ELF-1 (cell line): ENCODE results near the gene ACR.

Experiments used
- DNase-seq: peaks from one replicate; pipeline ENCODE4 v3.0.0-alpha.2; 2016; ENCODE audit warnings: low read depth, low spot score

ACR gene

DNA sequence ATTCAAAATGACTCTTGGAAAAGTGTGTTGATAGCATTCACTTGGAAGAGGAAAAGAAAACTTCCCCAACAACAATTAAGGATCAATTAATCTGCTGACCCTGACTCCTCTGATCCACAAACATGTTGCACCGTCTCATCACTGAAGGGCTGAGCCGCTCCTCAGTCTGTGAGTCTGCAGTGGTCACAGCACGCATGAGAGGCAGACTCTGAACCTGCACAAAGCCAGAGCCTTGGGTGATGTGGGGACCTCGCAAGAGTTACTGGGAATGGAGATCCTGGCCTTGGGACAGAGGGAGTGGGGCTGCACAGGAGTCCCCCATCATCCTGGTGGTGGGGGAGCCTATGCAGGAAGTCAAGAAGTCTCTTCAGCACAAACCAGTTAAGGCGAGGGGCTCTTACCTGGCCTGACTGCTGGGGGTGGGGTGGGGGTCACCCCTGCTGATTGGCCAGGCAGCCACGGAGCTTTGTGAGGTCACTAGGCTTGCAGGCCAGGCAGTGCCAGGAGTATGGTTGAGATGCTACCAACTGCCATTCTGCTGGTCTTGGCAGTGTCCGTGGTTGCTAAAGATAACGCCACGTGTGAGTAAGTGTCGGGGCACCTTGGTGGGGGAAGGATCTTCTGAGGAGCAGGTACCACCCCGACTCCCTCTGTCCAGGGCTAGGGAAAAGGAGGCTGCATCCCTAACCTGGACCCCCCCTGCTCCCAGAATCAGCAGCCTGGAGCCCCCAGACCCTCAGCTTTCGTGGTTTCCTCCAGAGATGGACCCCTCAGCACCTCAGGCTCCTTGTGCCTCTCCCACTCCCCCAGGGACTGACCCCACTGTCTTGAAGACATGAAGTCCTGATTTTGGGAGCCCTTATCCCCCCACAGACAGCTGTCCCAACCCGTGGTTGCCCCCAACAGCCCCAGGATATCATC is at the start of gene ACR:
TSS of gene ACR (plus strand) at position 477 of the 921 bp plus-strand sequence. CDS start at position 509, 32 bp downstream.
- DNase-seq: no peak

- no peak for DNase-seq
Observed at GRCh38 chr22:50688448-50688847, 49.6 kb upstream of the ACR start.

GRCh38 chr22:50691521-50691920 is 46.5 kb upstream of the ACR start:
- no peak for DNase-seq

GRCh38 chr22:50693462-50693861 is 44.5 kb upstream of the ACR start:
- no peak for DNase-seq

- no peak for DNase-seq
Observed at GRCh38 chr22:50694099-50694605, 43.9 kb upstream of the ACR start.

GRCh38 chr22:50694766-50695420 is 43.1 kb upstream of the ACR start:
- no peak for DNase-seq

DNA sequence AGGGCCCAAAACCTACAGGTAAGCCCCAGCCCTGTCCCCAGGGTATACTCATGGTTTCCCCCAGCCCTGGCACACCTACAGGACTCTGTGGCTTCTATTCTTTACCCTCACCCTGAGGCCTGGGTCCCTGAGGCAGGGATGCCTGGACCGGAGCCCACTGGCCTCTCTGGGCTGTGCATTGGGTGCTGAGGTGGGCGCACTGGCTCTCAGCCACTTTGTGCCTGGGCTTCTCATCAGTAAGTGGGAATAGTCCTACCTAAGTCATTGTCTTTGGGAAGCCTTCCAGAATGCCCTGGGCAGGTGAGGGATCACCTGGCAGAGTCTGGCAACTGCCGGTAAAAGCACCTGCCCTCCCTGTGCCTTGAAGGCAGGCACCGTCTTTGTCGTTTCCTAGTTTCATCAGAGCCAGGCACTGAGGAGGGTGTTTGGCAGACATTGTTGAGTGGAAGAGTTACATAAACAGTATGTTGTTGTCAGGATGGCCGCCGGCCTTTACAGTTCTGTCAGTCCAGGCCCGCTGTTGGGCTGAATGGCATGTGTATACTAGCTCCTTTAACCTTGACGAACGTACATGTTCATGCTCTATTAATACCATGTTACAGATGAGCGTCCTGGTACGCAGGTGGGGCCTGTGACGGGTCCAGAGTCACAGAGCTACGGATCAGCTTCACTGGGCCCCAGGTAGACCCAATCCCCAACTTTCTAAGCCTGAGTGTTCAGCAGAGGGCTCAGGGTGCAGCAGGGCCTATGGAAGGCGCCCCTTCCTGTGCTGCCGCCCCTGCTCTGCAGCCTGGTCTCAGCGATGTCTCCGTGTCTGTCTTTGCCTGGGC is 42.4 kb upstream of the ACR start:
- no peak for DNase-seq

GRCh38 chr22:50696251-50696798 is 41.7 kb upstream of the ACR start:
- DNase-seq: no peak

DNA sequence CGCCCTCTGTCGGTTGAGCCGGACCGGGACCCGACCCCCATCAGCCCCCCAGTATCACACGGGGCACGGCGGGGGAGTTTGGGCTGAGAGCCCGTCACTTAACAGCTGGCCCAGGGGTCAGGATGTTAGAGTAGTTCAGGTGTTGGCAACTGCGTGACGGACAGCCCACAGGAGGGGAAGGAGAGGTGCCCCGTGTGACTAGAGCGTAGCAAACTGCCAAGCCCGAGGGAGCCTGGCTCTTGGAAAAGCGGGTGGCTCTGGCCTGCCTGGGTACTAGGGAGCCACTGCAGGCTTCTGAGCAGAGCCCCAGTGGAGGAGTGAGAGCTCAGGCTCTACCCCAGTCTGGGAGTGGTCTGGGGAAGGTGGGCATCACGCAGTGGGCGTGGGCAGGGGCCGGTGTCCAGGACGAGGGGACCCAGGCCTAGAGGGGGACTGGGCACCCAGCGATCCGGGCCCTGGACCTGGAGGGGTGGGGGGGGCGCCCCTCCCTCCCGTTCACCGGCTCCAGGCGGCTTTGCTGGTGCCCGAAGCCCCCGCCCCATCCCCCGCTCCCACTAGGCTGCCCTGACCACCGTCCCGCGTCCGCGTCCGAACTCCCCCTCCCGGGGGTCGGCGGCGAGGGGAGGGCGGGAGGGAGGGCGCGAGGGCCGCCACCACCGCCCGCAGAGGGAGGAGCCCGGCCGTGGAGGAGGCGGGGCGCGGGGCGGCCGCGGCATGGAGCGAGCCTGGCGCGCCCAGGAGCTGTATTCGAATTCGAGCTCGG is 41.0 kb upstream of the ACR start:
- DNase-seq: peak; percentile 41

DNA sequence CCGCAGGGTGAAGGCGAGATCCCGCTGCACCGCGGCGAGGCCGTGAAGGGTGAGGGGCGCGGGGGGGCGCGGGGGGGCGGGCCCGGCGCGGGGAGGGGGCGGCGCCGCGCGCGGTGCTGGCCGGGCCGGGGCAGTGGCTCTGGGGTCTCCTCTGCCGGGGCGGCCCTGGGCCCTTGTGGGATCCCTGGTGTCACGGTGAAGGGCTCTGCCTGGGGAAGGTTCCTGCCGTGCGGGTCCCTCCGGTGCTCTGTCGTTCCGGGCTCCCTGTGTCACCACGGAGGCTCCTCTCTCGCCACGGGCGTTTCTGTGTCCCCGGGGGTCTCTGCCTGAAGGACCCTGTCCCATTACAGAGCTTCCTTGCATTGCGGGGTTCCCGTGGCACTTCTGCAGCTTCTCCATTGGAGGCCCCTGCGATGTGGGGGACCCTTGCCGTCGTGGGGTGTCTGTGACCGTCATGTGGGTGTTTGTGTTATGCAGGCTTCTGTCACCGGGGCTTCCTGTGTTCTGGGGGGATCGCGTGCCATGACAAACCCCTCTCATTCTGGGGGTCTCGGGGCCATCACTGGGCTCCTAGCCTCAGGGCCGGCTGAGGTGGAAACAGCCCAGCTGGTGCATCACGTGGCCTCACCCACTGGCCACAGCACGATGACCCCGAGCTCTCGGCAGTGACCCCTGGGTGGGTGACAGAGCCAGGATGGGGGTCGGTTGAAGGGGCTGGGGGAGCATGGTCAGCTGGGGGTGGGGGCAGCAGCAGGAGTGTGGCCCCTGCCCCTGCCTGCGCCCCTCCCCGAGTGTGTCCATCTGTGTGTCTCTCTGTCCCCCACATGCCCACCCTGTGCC is 40.1 kb upstream of the ACR start:
- no peak for DNase-seq

- no peak for DNase-seq
Observed at GRCh38 chr22:50698546-50698945, 39.5 kb upstream of the ACR start.

DNA sequence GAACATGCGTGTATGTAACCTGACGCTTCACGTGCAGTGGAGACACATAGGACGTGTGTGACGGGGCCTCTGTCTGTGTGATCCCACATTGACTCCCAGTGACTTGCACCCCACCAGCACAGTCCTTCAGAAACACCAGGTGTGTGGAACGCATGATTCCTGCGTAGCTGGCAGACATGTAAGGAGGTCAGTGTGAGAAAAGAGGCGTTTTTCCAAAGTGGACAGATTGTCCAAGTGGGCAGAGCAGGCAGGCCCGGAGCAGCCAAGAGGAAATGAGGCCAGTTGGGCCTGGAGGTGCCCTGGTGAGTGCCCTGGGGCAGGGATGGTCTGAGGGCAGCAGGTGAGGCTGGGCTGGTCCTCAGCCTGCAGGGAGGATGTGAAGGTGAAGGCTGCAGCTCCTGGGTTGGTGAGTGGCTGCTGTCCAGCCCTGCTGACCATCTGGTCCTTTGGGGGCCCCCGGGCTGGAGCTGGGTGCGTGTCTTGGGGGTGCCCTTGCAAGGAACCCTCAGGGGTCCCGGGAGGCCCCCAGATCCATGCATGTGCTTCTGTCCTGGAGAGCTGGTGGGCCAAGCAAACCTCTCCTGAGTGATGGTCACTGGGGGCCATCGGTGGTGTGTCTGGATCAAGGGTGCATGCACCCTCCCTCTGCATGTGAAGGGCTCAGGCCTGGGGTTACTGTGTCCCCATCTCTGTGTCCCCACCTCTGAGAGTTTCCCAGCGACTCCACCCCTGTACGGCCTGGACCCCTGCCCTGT is 38.8 kb upstream of the ACR start:
- DNase-seq: no peak

DNA sequence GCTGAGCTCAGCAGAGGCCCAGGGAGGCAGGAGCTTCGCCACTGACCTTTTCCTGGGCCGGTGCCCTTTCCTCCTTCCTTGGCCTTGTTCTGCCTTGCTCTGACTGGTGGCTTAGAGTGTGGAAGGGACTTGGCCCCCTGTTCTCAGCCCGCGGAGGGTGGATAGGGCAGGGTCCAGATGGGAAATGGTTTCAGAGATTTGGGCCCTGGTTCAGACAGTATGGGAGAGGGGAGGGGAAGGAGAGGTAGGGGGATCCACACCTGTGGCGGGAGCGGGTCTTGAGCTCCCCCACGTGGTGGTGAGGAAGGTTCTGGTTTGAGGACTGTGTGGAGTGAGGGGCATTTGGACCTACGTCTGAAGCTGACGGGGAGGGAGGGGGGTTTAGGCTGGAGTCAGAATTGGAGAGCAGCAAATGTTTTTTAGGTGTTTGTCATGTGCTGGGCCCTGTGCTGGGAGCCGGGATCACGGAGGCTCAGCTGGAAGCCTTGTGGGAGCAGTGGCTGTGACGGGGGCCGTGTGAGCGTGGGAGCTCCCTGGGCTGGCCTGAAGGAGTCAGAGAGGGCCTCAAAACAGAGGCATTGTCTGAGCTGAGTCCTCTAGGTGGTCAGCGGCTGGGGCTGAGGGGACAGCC is 38.1 kb upstream of the ACR start:
- DNase-seq: peak; percentile 62

DNA sequence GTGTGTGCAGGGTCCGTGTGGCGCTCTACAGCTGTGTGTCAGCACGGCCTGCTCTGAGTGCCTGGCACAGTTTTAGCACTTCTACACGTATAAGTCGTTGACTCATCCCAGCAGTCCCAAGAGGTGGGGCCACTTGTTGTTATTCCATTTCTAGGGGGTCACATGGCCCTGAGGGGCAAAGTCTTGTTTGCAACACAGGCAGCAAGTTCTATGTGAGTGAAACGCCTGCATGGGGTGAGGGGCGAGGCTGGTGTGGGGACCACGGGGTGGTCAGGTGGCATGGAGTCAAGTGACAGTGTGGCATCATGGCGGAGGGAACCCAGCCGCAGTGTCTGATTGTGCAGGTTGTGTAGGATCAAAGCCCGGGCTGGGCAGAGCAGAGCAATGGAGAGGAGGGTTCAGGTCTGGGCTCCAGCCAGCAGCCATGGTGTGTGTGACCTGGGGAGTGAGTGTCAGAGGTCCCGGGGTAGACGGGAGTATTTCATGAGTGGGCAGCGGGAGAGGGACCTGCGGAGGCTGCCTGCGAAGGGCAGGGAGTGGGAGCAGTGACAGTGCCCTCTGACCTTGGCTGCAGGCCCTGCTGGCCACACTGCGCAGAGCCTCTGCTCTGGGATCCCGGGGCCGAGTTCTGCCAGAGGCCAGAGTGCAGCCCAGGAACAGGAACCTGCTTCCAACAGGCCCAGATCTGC is 37.5 kb upstream of the ACR start:
- no peak for DNase-seq

DNA sequence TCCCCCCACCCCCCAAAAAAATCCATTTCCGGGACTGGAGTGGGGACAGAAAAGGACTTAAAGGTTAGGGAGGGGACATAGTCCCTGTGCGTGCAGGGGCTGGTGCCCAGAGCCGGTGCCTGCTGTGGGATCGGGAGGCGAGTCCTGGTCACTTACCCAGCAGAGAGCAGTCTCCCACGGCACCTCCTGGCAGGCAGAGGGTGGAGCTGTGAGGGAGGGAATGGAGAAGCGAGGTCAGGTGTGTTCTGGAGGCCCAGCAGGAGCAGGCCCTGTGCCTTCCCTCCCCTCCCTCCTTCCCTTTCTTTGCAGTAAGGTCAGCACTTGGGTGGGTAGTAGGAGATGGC is 37.0 kb upstream of the ACR start:
- DNase-seq: no peak

DNA sequence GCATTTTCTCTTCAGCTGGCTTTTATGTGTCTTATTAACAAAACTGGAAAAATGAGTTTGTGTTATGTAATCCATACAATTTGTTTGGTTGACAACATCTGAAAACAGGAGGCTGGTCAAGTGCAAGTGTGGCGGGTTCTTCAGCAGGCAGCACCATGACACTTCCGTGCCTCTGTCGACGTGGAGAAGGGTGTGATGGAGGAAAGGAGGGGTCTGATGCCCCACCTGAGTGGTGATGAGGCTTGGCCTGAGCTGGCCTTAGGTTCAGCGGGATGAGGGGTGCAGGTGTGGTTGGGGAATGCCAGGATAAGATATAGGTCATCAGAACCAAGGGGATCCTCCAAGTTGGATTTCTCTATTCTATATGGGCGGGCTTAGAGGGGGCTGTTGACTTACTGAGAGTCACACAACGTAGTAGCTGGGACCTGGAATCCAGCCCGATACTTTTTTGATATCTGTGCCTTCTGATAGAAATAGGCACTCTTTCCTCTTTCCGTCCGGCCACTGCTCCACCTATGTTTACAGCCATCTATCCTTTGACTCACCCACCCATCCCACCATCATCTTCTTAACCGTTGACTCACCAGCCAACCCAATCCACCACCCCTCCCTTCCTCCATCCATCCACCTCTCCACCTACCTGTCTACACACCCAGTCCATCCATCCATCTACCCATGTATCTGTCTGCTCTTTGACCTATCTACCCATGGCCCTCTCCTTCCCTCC is 36.4 kb upstream of the ACR start:
- DNase-seq: no peak

- DNase-seq: no peak
Observed at GRCh38 chr22:50702261-50702671, 35.7 kb upstream of the ACR start.
